Esophagus (tissue), 2 donors: Measurements from ENCODE around the gene WDR18. TPM values are rescaled to one million over a fixed set of nuclear protein-coding genes. Genes with fewer than 3 reads are reported as not detected.

Experiments
- H3K27ac ChIP-seq, 2 donors: one replicate each; pipeline ENCODE4 v1.5.1; 2013; ENCODE audit warnings: low read depth in 2 of 2, mild to moderate bottlenecking in 2 of 2, inconsistent platforms in 1 of 2, low read length in 1 of 2, moderate library complexity in 1 of 2
- H3K27me3 ChIP-seq, 2 donors: one replicate each; pipeline ENCODE4 v1.6.1; 2013; ENCODE audit warnings: low read length in 2 of 2, control low read depth in 1 of 2, mild to moderate bottlenecking in 1 of 2; ENCODE audit not compliant: insufficient read depth in 2 of 2, control insufficient read depth in 1 of 2
- H3K36me3 ChIP-seq, 2 donors: one replicate each; pipeline ENCODE4 v1.6.1; 2013; ENCODE audit warnings: low read length in 1 of 2; ENCODE audit not compliant: control insufficient read depth in 2 of 2, insufficient read depth in 2 of 2
- H3K4me1 ChIP-seq, 2 donors: one replicate each; pipeline ENCODE4 v1.6.1; 2013; ENCODE audit warnings: low read length in 1 of 2; ENCODE audit not compliant: control insufficient read depth in 2 of 2, insufficient read depth in 2 of 2
- H3K4me3 ChIP-seq, 2 donors: one replicate each; pipeline ENCODE4 v1.5.1; 2013; ENCODE audit warnings: low read length in 2 of 2, mild to moderate bottlenecking in 2 of 2, low read depth in 1 of 2, moderate library complexity in 1 of 2
- H3K9me3 ChIP-seq, 2 donors: one replicate each; pipeline ENCODE4 v1.6.1; 2013; ENCODE audit warnings: mild to moderate bottlenecking in 2 of 2, low read depth in 1 of 2, low read length in 1 of 2, moderate library complexity in 1 of 2; ENCODE audit not compliant: control insufficient read depth in 2 of 2, insufficient read depth in 1 of 2
- WGBS, 2 donors: extraction: QIAGEN DNeasy Blood & Tissue Kit; methylation state at CpG; one replicate each; pipeline ENCODE4 v1.1.7; 2013; 5-methylcytosine and 5-hydroxymethylcytosine counted together
- polyA plus RNA-seq, 2 donors: library from polyadenylated mRNA; stranded (reverse); fragments of 200-250 nt; gene quantifications; one replicate each; pipeline ENCODE4 v1.2.3, GENCODE V29; 2013
- donor health status: healthy with polysubstance abuse.
- donor health status: Bipolar disorder and iron deficiency.

The WDR18 gene
- polyA plus RNA-seq, 2 donors: 36.2 to 44.8 TPM

DNA sequence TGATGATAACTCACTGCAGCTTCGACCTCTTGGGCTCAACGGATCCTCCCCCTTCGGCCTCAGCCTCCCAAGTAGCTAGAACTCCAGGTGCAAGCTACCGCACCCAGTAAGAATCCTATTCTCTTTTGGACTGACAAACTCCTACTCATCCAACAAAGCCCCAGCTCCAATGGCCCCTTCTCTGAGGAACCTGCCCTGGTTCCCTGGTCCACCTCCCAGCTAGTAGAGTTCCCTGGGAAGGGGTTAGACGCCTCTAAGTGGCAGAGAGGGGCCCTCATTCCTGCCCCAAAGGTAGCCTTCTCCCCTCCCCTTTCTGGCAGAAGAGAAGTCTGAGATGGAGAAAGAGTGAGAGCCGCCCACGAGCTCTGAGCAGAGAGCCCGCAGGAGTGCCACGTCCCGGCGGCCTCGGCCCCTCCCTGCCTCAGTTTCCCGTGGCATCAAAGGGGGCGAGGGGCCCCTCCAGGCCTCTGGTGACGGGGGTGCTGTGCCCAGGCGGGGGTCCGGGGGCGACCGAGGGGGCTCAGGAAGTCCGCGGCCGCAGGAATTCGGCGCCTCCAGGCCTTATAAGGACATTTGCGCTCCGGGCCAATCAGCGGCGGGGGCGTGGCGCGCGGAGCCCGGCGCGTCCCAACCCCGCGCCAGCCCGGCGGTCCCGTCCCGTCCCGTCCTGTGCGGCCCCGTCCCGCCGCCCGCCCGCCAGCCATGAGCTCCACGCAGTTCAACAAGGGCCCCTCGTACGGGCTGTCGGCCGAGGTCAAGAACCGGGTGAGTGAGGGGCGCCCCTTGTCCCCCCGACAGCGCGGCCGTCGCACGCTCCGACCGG lies 42.0 kb downstream of the WDR18 start, which contains the start of gene CNN2:
Gene CNN2, plus strand, starts transcription at position 649 of the 823 bp plus-strand sequence. Its CDS starts 54 bp downstream, at position 703.
- Histone ChIP-seq H3K4me3 (peak within 1 kb of the TSS; percentile 89 to 97), H3K9me3 (no peaks in the 10 kb centered on the region), H3K27ac (peak within 1 kb of the TSS; percentile 94 to 95), H3K4me1 (peaks cover 2 to 5% of the 10 kb centered on the region in 2 donors), H3K27me3 (no peaks in the 10 kb centered on the region), H3K36me3 (peaks cover 0 to 2% of the 10 kb centered on the region in 2 donors)
- 4 to 5% methylated on average over 63 of the region's 63 CpGs for WGBS, 2 donors

GRCh38 chr19:1026783-1027649 lies 42.9 kb downstream of the WDR18 start:
- WGBS, 2 donors: 1% methylated on average over 36 of the region's 36 CpGs
- Histone ChIP-seq H3K4me3 (peak overlapping the region; percentile 89 to 97), H3K36me3 (peaks cover 0 to 2% of the 10 kb centered on the region in 2 donors), H3K27ac (peak overlapping the region; percentile 94 to 95), H3K4me1 (peaks cover 2 to 5% of the 10 kb centered on the region in 2 donors), H3K27me3 (no peaks in the 10 kb centered on the region), H3K9me3 (no peaks in the 10 kb centered on the region)

GRCh38 chr19:1027650-1028061 lies 43.5 kb downstream of the WDR18 start:
- H3K9me3 ChIP-seq: no peaks in the 10 kb centered on the region
- peak overlapping the region; percentile 89 to 97 for H3K4me3 ChIP-seq
- no peaks in the 10 kb centered on the region for H3K27me3 ChIP-seq
- peaks cover 0 to 7% of the 10 kb centered on the region in 2 donors for H3K36me3 ChIP-seq
- H3K27ac ChIP-seq: peak overlapping the region; percentile 94 to 95
- WGBS, 2 donors: 3% methylated on average over 16 of the region's 16 CpGs
- peaks cover 2 to 5% of the 10 kb centered on the region in 2 donors for H3K4me1 ChIP-seq

DNA sequence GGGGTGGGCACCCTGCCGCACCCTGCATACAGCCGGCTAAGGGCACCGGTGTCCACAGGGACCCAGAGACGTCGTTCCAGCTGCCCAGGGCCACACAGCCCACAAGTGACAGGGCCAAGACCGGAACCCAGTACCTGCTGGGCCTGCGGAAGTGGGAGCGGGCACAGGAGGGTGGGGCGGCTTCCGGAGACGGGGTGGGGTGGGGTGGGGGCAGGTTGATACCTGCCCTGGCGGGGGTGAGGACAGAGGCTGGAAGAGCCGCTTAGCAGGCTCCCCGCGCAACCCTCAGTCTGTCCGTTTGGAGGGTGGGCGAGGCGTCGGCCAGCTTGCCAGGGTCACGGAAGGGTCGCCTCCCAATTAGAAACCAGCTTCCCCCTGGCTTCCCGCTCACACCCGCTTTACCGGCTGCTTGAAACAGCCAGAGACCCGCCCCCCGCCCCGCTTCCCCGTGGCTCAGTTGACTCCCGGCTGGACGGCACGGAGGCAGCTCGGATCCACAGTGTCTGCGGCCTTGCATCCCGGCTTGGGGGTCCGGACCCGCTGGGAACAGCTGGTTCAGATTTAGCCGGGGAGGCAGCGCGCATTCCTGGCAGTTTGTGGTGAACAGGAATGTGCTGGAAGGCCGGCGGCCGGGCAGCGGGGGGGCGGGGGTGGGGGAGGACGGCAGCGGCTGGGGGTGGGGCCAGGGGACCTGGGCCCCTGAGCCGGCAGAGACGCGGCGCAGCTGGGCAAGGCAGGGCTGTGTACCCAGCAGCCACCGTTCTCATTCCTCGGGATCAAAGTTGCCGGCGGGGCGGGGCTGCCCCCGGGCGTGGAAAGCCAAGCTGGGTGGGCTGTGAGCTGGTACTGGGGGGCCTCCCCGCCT lies 44.1 kb downstream of the WDR18 start:
- 1% methylated on average over 49 to 58 of the region's 58 CpGs for WGBS, 2 donors
- peak overlapping the region; percentile 89 to 97 for H3K4me3 ChIP-seq
- H3K36me3 ChIP-seq: peaks cover 0 to 12% of the 10 kb centered on the region in 2 donors
- H3K27ac ChIP-seq: peak overlapping the region; percentile 94 to 95
- peaks cover 2 to 5% of the 10 kb centered on the region in 2 donors for H3K4me1 ChIP-seq
- H3K27me3 ChIP-seq: no peaks in the 10 kb centered on the region
- no peaks in the 10 kb centered on the region for H3K9me3 ChIP-seq

GRCh38 chr19:1032264-1032867 lies 48.2 kb downstream of the WDR18 start:
- WGBS, 2 donors: 85 to 92% methylated on average over 20 of the region's 20 CpGs
- peaks cover 0 to 25% of the 10 kb centered on the region in 2 donors for H3K36me3 ChIP-seq

GRCh38 chr19:1035998-1036621 lies 52.0 kb downstream of the WDR18 start:
- 90% methylated on average over 29 of the region's 29 CpGs for WGBS, 2 donors
- Histone ChIP-seq H3K9me3 (no peaks in the 10 kb centered on the region), H3K27me3 (no peaks in the 10 kb centered on the region), H3K4me3 (no peak overlapping the region), H3K27ac (no peak overlapping the region), H3K36me3 (peaks cover 0 to 29% of the 10 kb centered on the region in 2 donors), H3K4me1 (peaks cover 3 to 6% of the 10 kb centered on the region in 2 donors)

More at GRCh38 chr19:1032264-1032867, 48.2 kb downstream of the WDR18 start:
- Histone ChIP-seq H3K4me3 (no peak overlapping the region), H3K9me3 (no peaks in the 10 kb centered on the region), H3K4me1 (peaks cover 2 to 5% of the 10 kb centered on the region in 2 donors), H3K27me3 (no peaks in the 10 kb centered on the region), H3K27ac (no peak overlapping the region)

GRCh38 chr19:1037621-1038064 lies 53.5 kb downstream of the WDR18 start:
- H3K27me3 ChIP-seq: no peaks in the 10 kb centered on the region
- WGBS, 2 donors: 61 to 74% methylated on average over 22 of the region's 22 CpGs
- H3K9me3 ChIP-seq: no peaks in the 10 kb centered on the region
- H3K4me1 ChIP-seq: peaks cover 6 to 16% of the 10 kb centered on the region in 2 donors
- H3K36me3 ChIP-seq: peaks cover 0 to 27% of the 10 kb centered on the region in 2 donors
- peak overlapping the region in 1 of 2 donors; percentile 65 for H3K27ac ChIP-seq
- H3K4me3 ChIP-seq: no peak overlapping the region

- peaks cover 0 to 22% of the 10 kb centered on the region in 2 donors for H3K36me3 ChIP-seq
- peaks cover 6 to 20% of the 10 kb centered on the region in 2 donors for H3K4me1 ChIP-seq
- H3K27ac ChIP-seq: peak overlapping the region; percentile 40 to 70
- WGBS, 2 donors: 62 to 72% methylated on average over 22 of the region's 22 CpGs
- no peaks in the 10 kb centered on the region for H3K27me3 ChIP-seq
- H3K9me3 ChIP-seq: no peaks in the 10 kb centered on the region
- no peak overlapping the region for H3K4me3 ChIP-seq
These were observed 55.0 kb downstream of the WDR18 start for GRCh38 chr19:1038978-1039645.
